Measurements from ENCODE around the gene HTT-AS. TPM values are rescaled to one million over a fixed set of nuclear protein-coding genes. Genes with fewer than 3 reads are reported as not detected.

HTT-AS gene
- polyA plus RNA-seq, 1 donor from 2014 or later = not detected

GRCh38 chr4:3043282-3044020, 30.9 kb downstream of the HTT-AS start:
- Histone ChIP-seq H4K20me1 (ENCODE audit: insufficient read depth) (no peaks in the 10 kb centered on the region), H3K27me3 (ENCODE audit: insufficient read depth, low read depth, low read length) (no peaks in the 10 kb centered on the region), H3K79me2 (replicated peaks; ENCODE audit: insufficient read depth, low read length) (no peaks in the 10 kb centered on the region), H3F3A (ENCODE audit: insufficient read depth, low read length, poor library complexity, severe bottlenecking) (no peaks in the 10 kb centered on the region), H3K27ac (ENCODE audit: low read length) (no peak overlapping the region), H3K4me2 (ENCODE audit: low read length) (no peak overlapping the region), H3K9me2 (ENCODE audit: insufficient read depth, low read length) (no peaks in the 10 kb centered on the region), H3K9ac (ENCODE audit: low read length) (no peak overlapping the region), H3K9me3 (ENCODE audit: low read length) (no peaks in the 10 kb centered on the region), H2AFZ (ENCODE audit: low read depth, low read length) (no peak overlapping the region), H3K4me3 (ENCODE audit: low read length) (no peak overlapping the region), H3K36me3 (ENCODE audit: insufficient read depth, low read length) (no peaks in the 10 kb centered on the region)
- TF ChIP-seq EP300 (conservative IDR thresholded peaks at IDR 0.05; ENCODE audit: poor library complexity, severe bottlenecking) (no peak), EZH2 (IDR thresholded peaks at IDR 0.05; ENCODE audit: borderline replicate concordance, insufficient read depth, low read length, poor library complexity, severe bottlenecking) (no peak), POLR2AphosphoS5 (IDR thresholded peaks at IDR 0.05) (no peak), SMC3 (conservative IDR thresholded peaks at IDR 0.05; ENCODE audit: poor library complexity) (no peak), MXI1 (conservative IDR thresholded peaks at IDR 0.05; ENCODE audit: poor library complexity, severe bottlenecking) (no peak), RAD21 (conservative IDR thresholded peaks at IDR 0.05) (no peak), TAF1 (IDR thresholded peaks at IDR 0.05; ENCODE audit: low read depth) (no peak)
- TF ChIP-seq, protein P1, sequence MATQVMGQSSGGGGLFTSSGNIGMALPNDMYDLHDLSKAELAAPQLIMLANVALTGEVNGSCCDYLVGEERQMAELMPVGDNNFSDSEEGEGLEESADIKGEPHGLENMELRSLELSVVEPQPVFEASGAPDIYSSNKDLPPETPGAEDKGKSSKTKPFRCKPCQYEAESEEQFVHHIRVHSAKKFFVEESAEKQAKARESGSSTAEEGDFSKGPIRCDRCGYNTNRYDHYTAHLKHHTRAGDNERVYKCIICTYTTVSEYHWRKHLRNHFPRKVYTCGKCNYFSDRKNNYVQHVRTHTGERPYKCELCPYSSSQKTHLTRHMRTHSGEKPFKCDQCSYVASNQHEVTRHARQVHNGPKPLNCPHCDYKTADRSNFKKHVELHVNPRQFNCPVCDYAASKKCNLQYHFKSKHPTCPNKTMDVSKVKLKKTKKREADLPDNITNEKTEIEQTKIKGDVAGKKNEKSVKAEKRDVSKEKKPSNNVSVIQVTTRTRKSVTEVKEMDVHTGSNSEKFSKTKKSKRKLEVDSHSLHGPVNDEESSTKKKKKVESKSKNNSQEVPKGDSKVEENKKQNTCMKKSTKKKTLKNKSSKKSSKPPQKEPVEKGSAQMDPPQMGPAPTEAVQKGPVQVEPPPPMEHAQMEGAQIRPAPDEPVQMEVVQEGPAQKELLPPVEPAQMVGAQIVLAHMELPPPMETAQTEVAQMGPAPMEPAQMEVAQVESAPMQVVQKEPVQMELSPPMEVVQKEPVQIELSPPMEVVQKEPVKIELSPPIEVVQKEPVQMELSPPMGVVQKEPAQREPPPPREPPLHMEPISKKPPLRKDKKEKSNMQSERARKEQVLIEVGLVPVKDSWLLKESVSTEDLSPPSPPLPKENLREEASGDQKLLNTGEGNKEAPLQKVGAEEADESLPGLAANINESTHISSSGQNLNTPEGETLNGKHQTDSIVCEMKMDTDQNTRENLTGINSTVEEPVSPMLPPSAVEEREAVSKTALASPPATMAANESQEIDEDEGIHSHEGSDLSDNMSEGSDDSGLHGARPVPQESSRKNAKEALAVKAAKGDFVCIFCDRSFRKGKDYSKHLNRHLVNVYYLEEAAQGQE (IDR thresholded peaks at IDR 0.05; ENCODE audit: borderline replicate concordance) = no peak
- TF ChIP-seq, protein P2, sequence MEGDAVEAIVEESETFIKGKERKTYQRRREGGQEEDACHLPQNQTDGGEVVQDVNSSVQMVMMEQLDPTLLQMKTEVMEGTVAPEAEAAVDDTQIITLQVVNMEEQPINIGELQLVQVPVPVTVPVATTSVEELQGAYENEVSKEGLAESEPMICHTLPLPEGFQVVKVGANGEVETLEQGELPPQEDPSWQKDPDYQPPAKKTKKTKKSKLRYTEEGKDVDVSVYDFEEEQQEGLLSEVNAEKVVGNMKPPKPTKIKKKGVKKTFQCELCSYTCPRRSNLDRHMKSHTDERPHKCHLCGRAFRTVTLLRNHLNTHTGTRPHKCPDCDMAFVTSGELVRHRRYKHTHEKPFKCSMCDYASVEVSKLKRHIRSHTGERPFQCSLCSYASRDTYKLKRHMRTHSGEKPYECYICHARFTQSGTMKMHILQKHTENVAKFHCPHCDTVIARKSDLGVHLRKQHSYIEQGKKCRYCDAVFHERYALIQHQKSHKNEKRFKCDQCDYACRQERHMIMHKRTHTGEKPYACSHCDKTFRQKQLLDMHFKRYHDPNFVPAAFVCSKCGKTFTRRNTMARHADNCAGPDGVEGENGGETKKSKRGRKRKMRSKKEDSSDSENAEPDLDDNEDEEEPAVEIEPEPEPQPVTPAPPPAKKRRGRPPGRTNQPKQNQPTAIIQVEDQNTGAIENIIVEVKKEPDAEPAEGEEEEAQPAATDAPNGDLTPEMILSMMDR (IDR thresholded peaks at IDR 0.05; ENCODE audit: poor library complexity, severe bottlenecking) = no peak

- no peak for TF ChIP-seq SMC3 (conservative IDR thresholded peaks at IDR 0.05; ENCODE audit: poor library complexity)
- no peak for TF ChIP-seq EP300 (conservative IDR thresholded peaks at IDR 0.05; ENCODE audit: poor library complexity, severe bottlenecking)
- no peak for TF ChIP-seq MXI1 (conservative IDR thresholded peaks at IDR 0.05; ENCODE audit: poor library complexity, severe bottlenecking)
- TF ChIP-seq TAF1 (IDR thresholded peaks at IDR 0.05; ENCODE audit: low read depth) = no peak
- TF ChIP-seq, protein P2 (IDR thresholded peaks at IDR 0.05; ENCODE audit: poor library complexity, severe bottlenecking) = no peak
- TF ChIP-seq, protein P1 (IDR thresholded peaks at IDR 0.05; ENCODE audit: borderline replicate concordance) = no peak
- no peaks in the 10 kb centered on the region for H3K9me2 ChIP-seq (ENCODE audit: insufficient read depth, low read length)
- no peak overlapping the region for H3K4me3 ChIP-seq (ENCODE audit: low read length)
- H3K36me3 ChIP-seq (ENCODE audit: insufficient read depth, low read length) = no peaks in the 10 kb centered on the region
- no peaks in the 10 kb centered on the region for H3F3A ChIP-seq (ENCODE audit: insufficient read depth, low read length, poor library complexity, severe bottlenecking)
- H3K27ac ChIP-seq (ENCODE audit: low read length) = no peak overlapping the region
- H4K20me1 ChIP-seq (ENCODE audit: insufficient read depth) = no peaks in the 10 kb centered on the region
- H3K9ac ChIP-seq (ENCODE audit: low read length) = no peak overlapping the region
- no peaks in the 10 kb centered on the region for H3K9me3 ChIP-seq (ENCODE audit: low read length)
- H3K27me3 ChIP-seq (ENCODE audit: insufficient read depth, low read depth, low read length) = no peaks in the 10 kb centered on the region
- no peaks in the 10 kb centered on the region for H3K79me2 ChIP-seq (replicated peaks; ENCODE audit: insufficient read depth, low read length)
- no peak overlapping the region for H2AFZ ChIP-seq (ENCODE audit: low read depth, low read length)
- H3K4me2 ChIP-seq (ENCODE audit: low read length) = no peak overlapping the region
Observed at GRCh38 chr4:3042226-3042625, 32.1 kb downstream of the HTT-AS start.

All from neural cell (in vitro differentiated cells).